Activated CD4-positive, alpha-beta T cell treated with anti-CD3 and anti-CD28 coated beads for 48 hours (primary cell): ENCODE data around the gene LRRC7.

Experiments
- DNase-seq: peaks from one replicate; pipeline ENCODE4 v3.0.0-alpha.2; 2020

Gene LRRC7

DNA sequence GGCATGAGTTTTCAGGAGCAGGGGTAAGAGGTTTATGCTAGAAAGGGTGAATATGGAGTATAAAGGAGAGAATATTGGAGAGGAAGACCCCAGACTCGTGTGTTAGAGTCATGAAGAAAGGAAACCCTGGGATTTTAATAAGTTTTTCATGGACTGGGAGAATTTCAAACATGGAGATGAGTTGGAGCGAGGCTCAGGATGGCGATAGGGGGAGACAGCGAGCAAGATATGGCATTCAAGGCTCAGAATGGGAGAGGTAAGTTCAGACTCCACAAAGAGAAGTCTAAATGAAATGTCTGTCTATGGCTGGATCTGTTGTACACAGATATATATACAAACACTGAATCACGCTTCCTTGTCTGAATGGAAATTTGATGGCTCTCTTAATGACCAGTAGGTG lies 545.1 kb downstream of the LRRC7 start:
- DNase-seq, result no peak

DNA sequence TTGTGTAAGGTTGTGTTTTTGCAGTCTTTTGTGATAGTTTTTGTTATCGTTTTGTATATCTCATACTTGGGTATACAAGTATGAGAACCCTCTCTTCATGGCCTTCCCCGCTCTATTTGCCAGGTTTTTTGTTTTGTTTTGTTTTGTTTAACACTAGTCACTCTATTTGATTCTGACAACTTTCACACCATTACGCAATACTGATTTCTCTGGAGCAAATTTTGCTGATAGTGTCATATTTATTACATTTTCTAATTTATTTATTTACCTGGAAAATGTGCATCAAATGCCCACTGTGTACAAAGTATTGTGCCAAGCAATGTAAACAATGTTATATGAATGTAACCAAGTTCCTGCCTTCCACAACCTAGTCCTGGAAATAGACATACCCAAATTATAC lies 547.6 kb downstream of the LRRC7 start:
- no peak for DNase-seq

DNA sequence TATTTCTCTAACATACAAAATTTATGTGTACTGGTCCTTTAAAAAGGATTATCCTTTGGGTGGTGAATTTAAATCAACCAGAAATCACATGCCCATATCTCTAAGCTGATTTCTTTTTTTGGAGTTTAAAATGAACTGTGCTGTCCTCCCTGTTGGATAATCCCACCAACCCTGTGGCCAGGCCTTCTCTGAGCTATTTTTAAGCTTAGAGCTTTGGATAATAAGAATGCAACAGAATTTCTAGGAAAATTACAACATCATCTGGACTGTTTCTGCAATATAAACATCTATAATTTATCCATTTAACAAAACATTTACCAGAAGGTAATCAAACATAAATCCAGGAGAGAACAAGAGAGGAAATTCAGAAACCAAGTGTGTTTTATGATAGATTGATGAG lies 549.3 kb downstream of the LRRC7 start:
- DNase-seq, result no peak

GRCh38 chr1:70134148-70134547 lies 566.4 kb downstream of the LRRC7 start:
- no peak for DNase-seq

- no peak for DNase-seq
Measured at GRCh38 chr1:70140343-70140742, 572.6 kb downstream of the LRRC7 start.

- DNase-seq, result no peak
Measured at GRCh38 chr1:70140894-70141293, 573.2 kb downstream of the LRRC7 start.

GRCh38 chr1:70142075-70142474 lies 574.4 kb downstream of the LRRC7 start:
- no peak for DNase-seq

- no peak for DNase-seq
Measured at GRCh38 chr1:70143048-70143659, 575.4 kb downstream of the LRRC7 start.

- no peak for DNase-seq
Measured at GRCh38 chr1:70146488-70146887, 578.8 kb downstream of the LRRC7 start.

- DNase-seq, result no peak
Measured at GRCh38 chr1:70150444-70150843, 582.7 kb downstream of the LRRC7 start.

- no peak for DNase-seq
Measured at GRCh38 chr1:70153739-70154138, 586.0 kb downstream of the LRRC7 start.

- no peak for DNase-seq
Measured at GRCh38 chr1:70156529-70157120, 588.9 kb downstream of the LRRC7 start.

DNA sequence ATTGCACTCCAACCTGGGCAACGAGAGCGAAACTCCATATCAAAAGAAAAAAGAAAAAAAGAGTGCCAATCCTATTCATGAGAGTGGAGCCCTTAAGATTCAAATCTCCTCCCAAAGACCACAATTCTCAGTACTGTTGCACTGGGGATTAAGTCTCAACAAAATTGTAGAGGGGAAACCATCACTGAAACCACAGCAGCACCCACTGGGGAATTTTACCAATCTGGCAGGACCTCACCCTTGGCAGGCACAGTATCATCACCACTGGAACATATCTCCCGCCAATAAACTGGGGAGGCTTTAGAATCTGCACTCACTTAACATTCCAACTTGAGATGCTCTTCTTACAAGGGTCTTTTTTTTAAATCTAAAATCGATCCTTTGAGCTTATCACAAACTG lies 596.6 kb downstream of the LRRC7 start:
- DNase-seq, result no peak

GRCh38 chr1:70168283-70168682 lies 600.6 kb downstream of the LRRC7 start:
- DNase-seq, result no peak

DNA sequence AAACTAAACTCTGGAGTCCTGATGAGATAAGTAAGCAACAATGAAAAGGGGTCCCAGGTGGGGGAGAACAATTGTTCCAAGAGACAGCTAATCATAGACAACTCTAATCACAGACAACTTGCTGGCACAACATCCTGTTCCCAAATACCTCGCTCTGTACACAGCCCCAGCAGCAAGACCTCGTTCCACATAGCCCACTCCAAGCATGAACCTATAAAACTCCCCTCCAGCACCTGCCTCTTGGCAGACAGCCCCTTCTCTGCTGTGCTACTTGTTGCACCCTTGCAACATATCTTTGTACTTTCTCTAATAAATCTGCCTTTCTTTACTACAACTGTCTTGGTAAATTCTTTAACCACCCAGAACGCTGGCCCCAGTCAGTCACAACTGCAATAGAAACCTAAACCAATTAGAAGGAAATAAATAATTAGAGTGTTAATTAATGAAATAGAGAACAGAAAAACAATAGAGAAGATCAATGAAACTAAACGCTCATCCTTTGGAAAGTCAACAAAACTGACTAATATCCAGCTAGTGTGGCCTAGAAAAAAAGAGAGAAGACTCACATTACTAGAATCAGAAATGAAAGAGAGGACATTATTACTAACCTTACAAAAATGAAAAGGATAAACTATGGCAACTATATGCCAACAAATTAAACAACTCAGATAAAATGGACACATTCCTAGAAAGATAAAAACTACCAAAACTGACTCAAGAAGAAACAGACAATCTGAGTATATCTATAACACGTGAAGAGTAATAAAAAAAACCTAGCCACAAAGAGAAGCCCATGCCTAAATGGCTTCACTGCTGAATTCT lies 601.5 kb downstream of the LRRC7 start:
- no peak for DNase-seq

GRCh38 chr1:70171512-70171911 lies 603.8 kb downstream of the LRRC7 start:
- DNase-seq, result no peak
